Fibroblast of skin of left biceps (primary cell): ENCODE data around the gene LRRC3C.
"Not testable (repeated sequence)": the region's sequence is repeated elsewhere in the genome, so short reads cannot be mapped to it uniquely, and the experiment has no call there.

ENCODE experiments used
- DNase-seq, 2 experiments: peaks; one replicate each; pipeline ENCODE4 v3.0.0-alpha.2; 2013; ENCODE audit warnings: low read depth in 2 of 2

Gene LRRC3C

GRCh38 chr17:39927101-39927928, at the start of gene LRRC3C, which contains the start of gene ORMDL3:
LRRC3C (plus strand) TSS chr17:39927732; CDS start chr17:39941524, 13,792 bp downstream.
ORMDL3 (minus strand) TSS chr17:39927601; CDS start chr17:39924203, 3,398 bp downstream.
- peak; percentile 76 to 81 for DNase-seq

- DNase-seq: not testable (repeated sequence)
These were observed 41.4 kb upstream of the LRRC3C start for GRCh38 chr17:39886102-39886501.

- no peak for DNase-seq
These were observed 40.5 kb upstream of the LRRC3C start for GRCh38 chr17:39887078-39887477.

- DNase-seq: no peak
These were observed 38.3 kb upstream of the LRRC3C start for GRCh38 chr17:39889200-39889599.

GRCh38 chr17:39894681-39895376, 32.7 kb upstream of the LRRC3C start:
- no peak for DNase-seq

- no peak for DNase-seq
These were observed 29.4 kb upstream of the LRRC3C start for GRCh38 chr17:39898088-39898487.

- no peak for DNase-seq
These were observed 28.3 kb upstream of the LRRC3C start for GRCh38 chr17:39899215-39899614.

- not testable (repeated sequence) for DNase-seq
These were observed 25.5 kb upstream of the LRRC3C start for GRCh38 chr17:39902027-39902426.

GRCh38 chr17:39903158-39903884, 24.2 kb upstream of the LRRC3C start:
- no peak for DNase-seq

GRCh38 chr17:39904990-39905288, 22.6 kb upstream of the LRRC3C start:
- DNase-seq: no peak

GRCh38 chr17:39908789-39909352, 18.7 kb upstream of the LRRC3C start:
- DNase-seq: no peak

GRCh38 chr17:39913989-39914388, 13.5 kb upstream of the LRRC3C start:
- no peak for DNase-seq

GRCh38 chr17:39915559-39915958, 12.0 kb upstream of the LRRC3C start:
- DNase-seq: no peak

GRCh38 chr17:39916918-39917317, 10.6 kb upstream of the LRRC3C start:
- no peak for DNase-seq

GRCh38 chr17:39919087-39919683, 8.3 kb upstream of the LRRC3C start:
- DNase-seq: no peak

GRCh38 chr17:39920218-39921210, 7.0 kb upstream of the LRRC3C start:
- DNase-seq: no peak

- DNase-seq: no peak
These were observed 6.2 kb upstream of the LRRC3C start for GRCh38 chr17:39921323-39921722.

GRCh38 chr17:39922006-39922405, 5.5 kb upstream of the LRRC3C start:
- DNase-seq: no peak

GRCh38 chr17:39923230-39923629, 4.3 kb upstream of the LRRC3C start:
- DNase-seq: no peak
